ENCODE measurements around the gene RASA3. TPM values are rescaled to one million over a fixed set of nuclear protein-coding genes. Genes with fewer than 3 reads are reported as not detected.
"Not testable (repeated sequence)": the region's sequence is repeated elsewhere in the genome, so short reads cannot be mapped to it uniquely, and the experiment has no call there.

Gene RASA3
- total RNA-seq, 1 experiment from 2014 or later, result 0.56 TPM

DNA sequence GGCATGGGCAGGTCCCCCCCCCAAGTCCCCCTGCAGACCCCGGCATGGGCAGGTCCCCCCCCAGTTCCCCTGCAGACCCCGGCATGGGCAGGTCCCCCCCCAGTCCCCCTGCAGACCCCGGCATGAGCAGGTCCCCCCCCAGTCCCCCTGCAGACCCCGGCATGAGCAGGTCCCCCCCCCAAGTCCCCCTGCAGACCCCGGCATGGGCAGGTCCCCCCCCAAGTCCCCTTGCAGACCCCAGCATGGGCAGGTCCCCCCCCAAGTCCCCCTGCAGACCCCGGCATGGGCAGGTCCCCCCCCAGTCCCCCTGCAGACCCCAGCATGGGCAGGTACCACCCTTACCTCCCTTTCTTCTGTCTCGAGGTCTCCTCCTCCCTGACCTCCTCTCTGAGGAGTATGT, 1.1 kb upstream of the RASA3 start:
- H3K27ac ChIP-seq (ENCODE audit: low read length); H2AFZ ChIP-seq (ENCODE audit: low read length); H4K20me1 ChIP-seq (ENCODE audit: insufficient read depth, low read depth, low read length); H3K9ac ChIP-seq (ENCODE audit: low read length); H3K79me2 ChIP-seq (ENCODE audit: low read length); H3K9me2 ChIP-seq (replicated peaks; ENCODE audit: insufficient read depth, low read length); DNase-seq; H3K36me3 ChIP-seq (ENCODE audit: insufficient read depth, low read length); H3K27me3 ChIP-seq (ENCODE audit: low read length); H3K9me3 ChIP-seq (ENCODE audit: low read length); H3K4me3 ChIP-seq (ENCODE audit: low read length); H3K4me2 ChIP-seq (ENCODE audit: low read depth, low read length, poor library complexity, severe bottlenecking): not testable (repeated sequence)
- H3K4me1 ChIP-seq (ENCODE audit: low read length), result peaks cover 32% of the 10 kb centered on the region

DNA sequence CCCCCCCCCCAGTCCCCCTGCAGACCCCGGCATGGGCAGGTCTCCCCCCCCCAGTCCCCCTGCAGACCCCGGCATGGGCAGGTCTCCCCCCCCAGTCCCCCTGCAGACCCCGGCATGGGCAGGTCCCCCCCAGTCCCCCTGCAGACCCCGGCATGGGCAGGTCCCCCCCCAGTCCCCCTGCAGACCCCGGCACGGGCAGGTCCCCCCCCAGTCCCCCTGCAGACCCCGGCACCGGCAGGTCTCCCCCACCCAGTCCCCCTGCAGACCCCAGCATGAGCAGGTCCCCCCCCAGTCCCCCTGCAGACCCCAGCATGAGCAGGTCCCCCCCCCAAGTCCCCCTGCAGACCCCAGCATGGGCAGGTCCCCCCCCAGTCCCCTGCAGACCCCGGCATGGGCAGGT, 703 bp upstream of the RASA3 start:
- H3K79me2 ChIP-seq (ENCODE audit: low read length); H3K9ac ChIP-seq (ENCODE audit: low read length); H3K4me2 ChIP-seq (ENCODE audit: low read depth, low read length, poor library complexity, severe bottlenecking); H4K20me1 ChIP-seq (ENCODE audit: insufficient read depth, low read depth, low read length); H3K9me2 ChIP-seq (replicated peaks; ENCODE audit: insufficient read depth, low read length); H3K36me3 ChIP-seq (ENCODE audit: insufficient read depth, low read length); H3K4me3 ChIP-seq (ENCODE audit: low read length); H3K27me3 ChIP-seq (ENCODE audit: low read length); H2AFZ ChIP-seq (ENCODE audit: low read length); H3K27ac ChIP-seq (ENCODE audit: low read length); DNase-seq; H3K9me3 ChIP-seq (ENCODE audit: low read length): not testable (repeated sequence)
- H3K4me1 ChIP-seq (ENCODE audit: low read length), result peaks cover 36% of the 10 kb centered on the region

DNA sequence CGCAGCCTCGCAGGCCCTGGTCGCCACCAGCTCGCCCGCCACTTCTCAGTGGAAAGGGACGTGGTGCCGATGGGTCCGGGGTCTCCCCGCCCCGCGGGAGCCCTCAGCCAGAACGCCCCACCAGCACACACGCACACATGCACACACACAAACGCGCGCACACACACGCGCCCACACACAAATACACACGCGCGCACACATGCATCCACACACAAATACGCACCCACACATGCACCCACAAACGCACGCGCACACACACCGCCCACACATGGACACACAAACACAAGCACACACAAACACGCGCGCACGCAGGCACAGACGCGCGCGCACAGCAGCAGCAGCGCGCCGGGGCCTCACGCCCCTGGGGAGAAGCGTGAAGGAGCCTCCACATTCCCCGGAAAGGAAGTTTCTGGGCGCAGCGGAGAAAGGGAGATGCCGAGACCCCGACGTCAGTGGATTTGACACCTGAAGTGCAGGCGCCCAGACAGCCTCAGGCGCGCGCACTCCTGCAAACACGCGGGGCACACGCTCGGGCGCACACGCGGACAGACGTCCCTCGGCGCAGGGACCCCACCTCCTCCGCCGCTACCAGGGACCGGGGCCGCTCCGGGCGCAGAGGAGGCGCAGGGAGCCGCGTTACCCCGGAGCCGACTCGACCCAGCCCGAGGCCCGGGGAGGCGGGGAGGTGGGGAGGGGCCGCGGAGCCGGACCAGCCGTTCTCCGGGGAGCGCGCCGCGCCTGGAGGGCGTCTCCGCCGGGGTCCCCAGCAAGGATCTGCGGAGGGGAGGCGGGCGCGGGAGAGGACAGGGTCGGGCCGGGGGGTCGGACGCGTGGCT, 622 bp downstream of the RASA3 start:
- Histone ChIP-seq H3K9me3 (ENCODE audit: low read length) (no peaks in the 10 kb centered on the region), H4K20me1 (ENCODE audit: insufficient read depth, low read depth, low read length) (no peaks in the 10 kb centered on the region), H3K79me2 (ENCODE audit: low read length) (no peaks in the 10 kb centered on the region), H3K36me3 (ENCODE audit: insufficient read depth, low read length) (no peaks in the 10 kb centered on the region), H3K9me2 (replicated peaks; ENCODE audit: insufficient read depth, low read length) (no peaks in the 10 kb centered on the region), H3K27me3 (ENCODE audit: low read length) (no peaks in the 10 kb centered on the region), H3K9ac (ENCODE audit: low read length) (peak overlapping the region; percentile 66), H2AFZ (ENCODE audit: low read length) (peak overlapping the region; percentile 62), H3K4me2 (ENCODE audit: low read depth, low read length, poor library complexity, severe bottlenecking) (peak overlapping the region; percentile 89), H3K4me1 (ENCODE audit: low read length) (peaks cover 38% of the 10 kb centered on the region), H3K27ac (ENCODE audit: low read length) (no peak overlapping the region), H3K4me3 (ENCODE audit: low read length) (peak overlapping the region; percentile 72)
- peak; percentile 53 for DNase-seq

DNA sequence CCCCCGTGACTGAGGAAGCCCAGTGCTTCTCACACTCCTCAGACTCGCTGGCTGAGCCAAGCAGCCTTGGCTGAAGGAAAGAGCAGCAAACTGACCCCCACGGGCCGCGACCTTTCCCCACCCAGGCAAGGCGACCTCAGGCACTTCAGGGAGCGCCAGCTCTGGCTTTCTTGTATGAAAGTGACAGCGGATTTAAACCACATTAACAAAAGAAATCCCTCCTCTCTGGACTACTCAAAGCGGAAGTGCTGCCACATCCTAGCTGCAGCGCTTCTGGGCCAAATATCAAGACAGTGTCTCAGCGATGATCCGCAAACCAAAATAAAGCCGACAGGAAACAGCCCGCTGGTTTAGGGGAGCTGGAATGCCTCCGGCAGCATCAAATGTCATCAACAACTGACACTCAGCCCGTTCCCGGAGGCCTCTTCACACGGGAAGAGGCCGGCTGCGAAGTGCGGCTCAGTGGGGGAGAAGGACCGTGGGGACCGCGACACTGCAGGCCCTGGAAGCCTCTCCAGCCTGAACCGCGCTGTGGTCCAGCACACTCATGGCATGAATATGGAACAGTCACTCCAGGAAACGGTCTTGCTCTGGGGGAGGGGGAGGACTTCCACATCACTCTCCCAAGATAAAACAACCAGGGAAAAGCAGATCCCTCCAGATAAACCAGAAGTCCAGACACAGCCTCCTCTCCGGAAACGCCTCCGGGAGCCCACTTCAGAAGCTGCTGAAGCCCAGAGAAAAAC, 1.4 kb downstream of the RASA3 start:
- DNase-seq, result peak; percentile 64
- peak overlapping the region; percentile 72 for H3K4me3 ChIP-seq (ENCODE audit: low read length)
- H3K79me2 ChIP-seq (ENCODE audit: low read length), result no peaks in the 10 kb centered on the region
- no peaks in the 10 kb centered on the region for H3K9me3 ChIP-seq (ENCODE audit: low read length)
- peak overlapping the region; percentile 54; the same call in 1 of the 2 replicates for H2AFZ ChIP-seq (ENCODE audit: low read length)
- H3K4me1 ChIP-seq (ENCODE audit: low read length), result peaks cover 38% of the 10 kb centered on the region
- no peaks in the 10 kb centered on the region for H3K9me2 ChIP-seq (replicated peaks; ENCODE audit: insufficient read depth, low read length)
- H3K4me2 ChIP-seq (ENCODE audit: low read depth, low read length, poor library complexity, severe bottlenecking), result peak overlapping the region; percentile 89
- H3K9ac ChIP-seq (ENCODE audit: low read length), result peak overlapping the region; percentile 66
- no peaks in the 10 kb centered on the region for H4K20me1 ChIP-seq (ENCODE audit: insufficient read depth, low read depth, low read length)
- H3K27me3 ChIP-seq (ENCODE audit: low read length), result no peaks in the 10 kb centered on the region
- no peaks in the 10 kb centered on the region for H3K36me3 ChIP-seq (ENCODE audit: insufficient read depth, low read length)
- H3K27ac ChIP-seq (ENCODE audit: low read length), result no peak overlapping the region

DNA sequence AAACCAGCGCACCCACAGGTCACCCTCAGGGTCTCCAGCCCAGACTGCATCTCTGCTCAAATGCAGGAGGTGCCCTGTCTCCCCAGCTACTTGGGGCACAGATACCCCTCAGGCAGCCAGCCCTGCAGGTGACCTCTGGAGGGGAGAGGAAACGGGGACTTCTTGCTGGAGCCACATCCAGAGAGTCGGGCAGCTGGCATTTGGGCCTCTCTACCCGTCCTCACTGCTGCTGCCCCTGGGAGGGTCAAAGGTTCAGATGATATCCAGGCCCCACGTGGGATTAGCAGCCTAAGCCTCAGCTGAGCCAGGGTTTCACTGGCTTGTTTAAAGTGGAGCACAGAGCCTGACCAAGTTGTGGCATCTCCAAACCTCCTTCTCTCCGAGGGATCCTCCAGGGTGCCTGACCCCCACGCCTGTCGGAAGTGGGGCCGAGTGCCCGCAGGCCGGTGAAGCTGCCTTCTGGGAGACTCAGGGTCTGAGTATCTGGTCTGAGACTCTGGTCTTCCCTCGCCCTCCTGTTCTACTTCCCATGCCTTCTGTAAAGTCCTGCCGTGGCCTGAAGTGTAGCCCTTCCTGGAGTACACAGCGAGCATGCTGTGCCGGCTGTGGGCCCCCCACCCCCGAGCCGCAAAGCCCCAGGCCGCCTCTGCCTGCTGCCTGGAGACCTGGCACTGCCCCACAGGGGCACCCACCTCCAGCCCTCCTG, 2.1 kb downstream of the RASA3 start:
- Histone ChIP-seq H3K9me2 (replicated peaks; ENCODE audit: insufficient read depth, low read length) (no peaks in the 10 kb centered on the region), H3K27ac (ENCODE audit: low read length) (no peak overlapping the region), H3K36me3 (ENCODE audit: insufficient read depth, low read length) (no peaks in the 10 kb centered on the region), H3K9ac (ENCODE audit: low read length) (peak overlapping the region; percentile 66), H3K4me3 (ENCODE audit: low read length) (peak overlapping the region; percentile 72; the same call in 1 of the 2 replicates), H3K79me2 (ENCODE audit: low read length) (no peaks in the 10 kb centered on the region), H3K4me2 (ENCODE audit: low read depth, low read length, poor library complexity, severe bottlenecking) (peak overlapping the region; percentile 89), H3K4me1 (ENCODE audit: low read length) (peaks cover 38% of the 10 kb centered on the region), H4K20me1 (ENCODE audit: insufficient read depth, low read depth, low read length) (no peaks in the 10 kb centered on the region), H3K9me3 (ENCODE audit: low read length) (no peaks in the 10 kb centered on the region), H3K27me3 (ENCODE audit: low read length) (no peaks in the 10 kb centered on the region), H2AFZ (ENCODE audit: low read length) (no peak overlapping the region)
- no peak for DNase-seq

DNA sequence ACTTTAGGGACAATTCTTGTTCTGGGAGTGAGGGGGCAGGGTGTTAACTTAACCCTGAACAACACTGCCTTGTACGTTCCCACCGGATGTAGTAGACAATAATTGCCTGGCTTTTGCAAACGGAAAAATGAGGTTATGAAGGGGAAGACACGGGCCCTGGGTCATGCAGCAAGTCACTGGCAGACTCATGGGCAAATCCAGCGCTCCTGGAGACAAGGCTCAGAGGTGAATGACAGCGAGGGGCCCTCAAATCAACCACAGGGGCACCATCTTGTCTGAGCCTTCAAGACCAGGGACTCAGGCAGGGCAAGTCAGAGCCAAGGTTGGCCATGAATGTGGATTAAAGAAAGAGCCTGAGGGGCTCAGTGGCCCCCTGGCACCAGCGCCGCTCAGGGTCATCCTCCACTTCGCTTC, 2.8 kb downstream of the RASA3 start:
- H3K36me3 ChIP-seq (ENCODE audit: insufficient read depth, low read length), result no peaks in the 10 kb centered on the region
- no peaks in the 10 kb centered on the region for H3K79me2 ChIP-seq (ENCODE audit: low read length)
- H2AFZ ChIP-seq (ENCODE audit: low read length), result no peak overlapping the region
- peaks cover 38% of the 10 kb centered on the region for H3K4me1 ChIP-seq (ENCODE audit: low read length)
- no peak overlapping the region for H3K4me3 ChIP-seq (ENCODE audit: low read length)
- no peak overlapping the region for H3K4me2 ChIP-seq (ENCODE audit: low read depth, low read length, poor library complexity, severe bottlenecking)
- no peaks in the 10 kb centered on the region for H3K9me2 ChIP-seq (replicated peaks; ENCODE audit: insufficient read depth, low read length)
- DNase-seq, result no peak
- H3K27ac ChIP-seq (ENCODE audit: low read length), result no peak overlapping the region
- H3K9me3 ChIP-seq (ENCODE audit: low read length), result no peaks in the 10 kb centered on the region
- no peaks in the 10 kb centered on the region for H4K20me1 ChIP-seq (ENCODE audit: insufficient read depth, low read depth, low read length)
- H3K9ac ChIP-seq (ENCODE audit: low read length), result no peak overlapping the region
- no peaks in the 10 kb centered on the region for H3K27me3 ChIP-seq (ENCODE audit: low read length)

DNA sequence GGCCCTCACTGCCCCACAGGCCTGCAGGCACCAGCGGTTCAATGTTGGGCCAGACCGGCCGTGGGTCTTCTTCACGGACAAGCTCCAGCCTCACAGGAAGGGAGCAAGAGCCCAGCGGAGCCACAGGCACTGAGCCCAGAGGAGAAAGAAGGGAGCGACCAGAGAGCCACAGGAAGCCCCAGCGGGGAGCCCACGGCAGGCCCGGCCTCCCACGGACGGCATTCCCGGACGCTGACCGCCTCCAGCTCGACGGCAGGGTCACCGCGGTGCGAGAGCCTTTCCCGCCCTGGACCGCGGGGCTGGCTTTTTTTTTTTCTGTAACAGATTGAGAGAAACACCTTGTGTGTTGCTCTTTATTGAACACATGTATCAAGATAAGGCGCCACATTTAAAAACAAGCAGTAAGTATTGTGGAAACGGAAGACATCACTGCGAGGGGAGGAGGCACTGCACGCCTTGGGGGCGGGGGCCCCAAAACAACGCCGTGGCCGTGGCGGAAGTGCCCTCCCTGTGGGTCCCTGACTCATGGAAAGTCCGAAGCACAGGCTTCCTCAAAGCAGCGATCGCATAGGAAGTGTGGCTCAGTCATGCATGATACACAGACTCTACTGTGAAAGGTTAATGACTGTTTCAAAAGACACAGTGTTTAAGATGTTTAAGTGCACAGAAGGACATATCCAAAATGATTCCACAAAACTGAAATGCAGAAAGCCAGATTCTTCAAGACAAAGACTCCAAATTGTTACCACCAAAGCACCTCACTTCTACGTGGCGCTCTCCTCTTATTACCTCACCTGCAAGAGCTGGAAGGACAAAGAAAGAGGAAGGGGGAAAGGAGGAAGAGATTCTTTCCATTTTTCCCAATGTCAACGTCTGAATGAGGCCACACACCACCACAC, 3.5 kb downstream of the RASA3 start:
- no peaks in the 10 kb centered on the region for H3K9me3 ChIP-seq (ENCODE audit: low read length)
- H3K4me1 ChIP-seq (ENCODE audit: low read length), result peaks cover 38% of the 10 kb centered on the region
- H3K36me3 ChIP-seq (ENCODE audit: insufficient read depth, low read length), result no peaks in the 10 kb centered on the region
- peak overlapping the region; percentile 56 for H3K4me3 ChIP-seq (ENCODE audit: low read length)
- peak overlapping the region; percentile 79 for H2AFZ ChIP-seq (ENCODE audit: low read length)
- H3K4me2 ChIP-seq (ENCODE audit: low read depth, low read length, poor library complexity, severe bottlenecking), result peak overlapping the region; percentile 72
- no peaks in the 10 kb centered on the region for H4K20me1 ChIP-seq (ENCODE audit: insufficient read depth, low read depth, low read length)
- no peaks in the 10 kb centered on the region for H3K27me3 ChIP-seq (ENCODE audit: low read length)
- H3K79me2 ChIP-seq (ENCODE audit: low read length), result no peaks in the 10 kb centered on the region
- peak overlapping the region; percentile 60 for H3K9ac ChIP-seq (ENCODE audit: low read length)
- peak; percentile 81 for DNase-seq
- H3K9me2 ChIP-seq (replicated peaks; ENCODE audit: insufficient read depth, low read length), result no peaks in the 10 kb centered on the region
- H3K27ac ChIP-seq (ENCODE audit: low read length), result no peak overlapping the region
